Neural cell (in vitro differentiated cells): ENCODE results near the gene ZSWIM5. TPM values are rescaled to one million over a fixed set of nuclear protein-coding genes. Genes with fewer than 3 reads are reported as not detected.

ENCODE experiments used
- H2AFZ ChIP-seq: fragments of 200-600, 300-800 bp; sonication (generic), shearing (Covaris generic); 2 replicates; pipeline ENCODE4 v1.6.0; 2014; ENCODE audit warnings: low read depth, mild to moderate bottlenecking, antibody characterized with exemption, low read length, moderate library complexity
- H3F3A ChIP-seq: fragments of 200-600 bp; shearing (Covaris generic); 2 replicates; pipeline ENCODE4 v1.6.1; 2016; ENCODE audit warnings: mild to moderate bottlenecking, moderate library complexity, mixed read lengths, antibody characterized with exemption, low read length; ENCODE audit not compliant: insufficient read depth, poor library complexity, severe bottlenecking
- H3K27ac ChIP-seq: fragments of 200-600, 300-800 bp; sonication (generic), shearing (Covaris generic); 2 replicates; pipeline ENCODE4 v1.5.1; 2014; ENCODE audit warnings: mild to moderate bottlenecking, low read length, moderate library complexity
- H3K27me3 ChIP-seq: fragments of 300-800, 200-600 bp; sonication (generic), shearing (Covaris generic); 2 replicates; pipeline ENCODE4 v1.6.0; 2014; ENCODE audit warnings: mild to moderate bottlenecking, low read depth, low read length, moderate library complexity; ENCODE audit not compliant: insufficient read depth
- H3K36me3 ChIP-seq: fragments of 300-800, 200-600 bp; sonication (generic), shearing (Covaris generic); 2 replicates; pipeline ENCODE4 v1.5.1; 2014; ENCODE audit warnings: mild to moderate bottlenecking, antibody characterized with exemption, low read length, moderate library complexity; ENCODE audit not compliant: insufficient read depth
- H3K4me2 ChIP-seq: fragments of 300-800, 200-600 bp; sonication (generic), shearing (Covaris generic); 2 replicates; pipeline ENCODE4 v1.6.0; 2014; ENCODE audit warnings: mild to moderate bottlenecking, low read length
- H3K4me3 ChIP-seq: fragments of 300-800, 200-600 bp; sonication (generic), shearing (Covaris generic); 2 replicates; pipeline ENCODE4 v1.5.1; 2014; ENCODE audit warnings: mild to moderate bottlenecking, low read length, moderate library complexity
- H3K79me2 ChIP-seq: fragments of 200-600 bp; shearing (Covaris generic); replicated peaks from 2 replicates; pipeline ENCODE4 v1.6.0; 2014; ENCODE audit warnings: mild to moderate bottlenecking, low read length, moderate library complexity; ENCODE audit not compliant: insufficient read depth
- H3K9ac ChIP-seq: fragments of 300-800, 200-600 bp; sonication (generic), shearing (Covaris generic); 2 replicates; pipeline ENCODE4 v1.6.1; 2016; ENCODE audit warnings: mild to moderate bottlenecking, low read length, mixed read lengths
- H3K9me2 ChIP-seq: fragments of 200-600 bp; shearing (Covaris generic); 2 replicates; pipeline ENCODE4 v1.6.1; 2016; ENCODE audit warnings: mild to moderate bottlenecking, low read length, mixed read lengths; ENCODE audit not compliant: insufficient read depth
- H3K9me3 ChIP-seq: fragments of 200-600, 300-800 bp; sonication (generic), shearing (Covaris generic); 2 replicates; pipeline ENCODE4 v1.6.1; 2016; ENCODE audit warnings: mild to moderate bottlenecking, mixed run types, low read length, moderate library complexity, mixed read lengths
- H4K20me1 ChIP-seq: fragments of 200-600 bp; shearing (Covaris generic); 2 replicates; pipeline ENCODE4 v1.6.1; 2016; ENCODE audit warnings: mild to moderate bottlenecking, mixed run types; ENCODE audit not compliant: insufficient read depth
- CTCF ChIP-seq: fragments of 450-650 bp; IDR thresholded peaks from 2 replicates; pipeline ENCODE4 v1.5.1; 2014; ENCODE audit warnings: antibody characterized with exemption, mild to moderate bottlenecking, moderate library complexity; ENCODE audit not compliant: poor library complexity, severe bottlenecking
- EP300 ChIP-seq: fragments of 450-650 bp; conservative IDR thresholded peaks from 2 replicates; pipeline ENCODE4 v1.6.1; 2014; ENCODE audit warnings: antibody characterized with exemption, mild to moderate bottlenecking, moderate library complexity; ENCODE audit not compliant: poor library complexity, severe bottlenecking
- EZH2 ChIP-seq: fragments of 200-600, 300-800 bp; shearing (Covaris generic), sonication (generic); IDR thresholded peaks from 2 replicates; pipeline ENCODE4 v1.6.1; 2014; ENCODE audit warnings: antibody characterized with exemption, low read length, borderline replicate concordance, mild to moderate bottlenecking; ENCODE audit not compliant: insufficient read depth, poor library complexity, severe bottlenecking
- MXI1 ChIP-seq: fragments of 450-650 bp; conservative IDR thresholded peaks from 2 replicates; pipeline ENCODE4 v1.6.1; 2014; ENCODE audit warnings: antibody characterized with exemption, mild to moderate bottlenecking; ENCODE audit not compliant: poor library complexity, severe bottlenecking
- POLR2AphosphoS5 ChIP-seq: IDR thresholded peaks from 2 replicates; pipeline ENCODE4 v1.6.1; 2012
- RAD21 ChIP-seq: fragments of 450-650 bp; conservative IDR thresholded peaks from 2 replicates; pipeline ENCODE4 v1.6.1; 2014; ENCODE audit warnings: antibody characterized with exemption, mild to moderate bottlenecking, moderate library complexity
- REST ChIP-seq: IDR thresholded peaks from 2 replicates; pipeline ENCODE4 v1.6.1; 2012; ENCODE audit warnings: borderline replicate concordance
- SMC3 ChIP-seq: fragments of 450-650 bp; conservative IDR thresholded peaks from 2 replicates; pipeline ENCODE4 v1.6.1; 2014; ENCODE audit warnings: antibody characterized with exemption, mild to moderate bottlenecking, moderate library complexity; ENCODE audit not compliant: poor library complexity
- TAF1 ChIP-seq: IDR thresholded peaks from 2 replicates; pipeline ENCODE4 v1.6.1; 2012; ENCODE audit warnings: low read depth
- polyA plus RNA-seq: library from polyadenylated mRNA; depleted of rRNA; stranded (reverse); fragments of >200 nt; gene quantifications from 2 replicates; pipeline ENCODE4 v1.2.3, GENCODE V29; 2014

The ZSWIM5 gene
- polyA plus RNA-seq, 1 donor from 2014 or later: 27.2 TPM

- Histone ChIP-seq H3K4me2 (no peak overlapping the region), H3K4me3 (no peak overlapping the region), H3K36me3 (peaks cover 14% of the 10 kb centered on the region), H3K79me2 (no peaks in the 10 kb centered on the region), H3K9ac (no peak overlapping the region), H3K27me3 (no peaks in the 10 kb centered on the region), H4K20me1 (no peaks in the 10 kb centered on the region), H2AFZ (no peak overlapping the region), H3K9me3 (no peaks in the 10 kb centered on the region), H3K27ac (no peak overlapping the region), H3K9me2 (no peaks in the 10 kb centered on the region), H3F3A (no peaks in the 10 kb centered on the region)
- TF ChIP-seq REST: no peak
- TF ChIP-seq RAD21: no peak
- TF ChIP-seq SMC3: no peak
- TF ChIP-seq CTCF: no peak
- TF ChIP-seq TAF1: no peak
- TF ChIP-seq EZH2: no peak
- TF ChIP-seq POLR2AphosphoS5: no peak
- no peak for TF ChIP-seq EP300
- no peak for TF ChIP-seq MXI1
Measured at GRCh38 chr1:45038661-45039364, 167.6 kb downstream of the ZSWIM5 start.

- Histone ChIP-seq H3K27ac (no peak overlapping the region), H3K79me2 (no peaks in the 10 kb centered on the region), H3K9ac (no peak overlapping the region), H2AFZ (no peak overlapping the region), H3K27me3 (no peaks in the 10 kb centered on the region), H3F3A (no peaks in the 10 kb centered on the region), H4K20me1 (no peaks in the 10 kb centered on the region), H3K36me3 (peaks cover 10% of the 10 kb centered on the region), H3K9me2 (no peaks in the 10 kb centered on the region), H3K4me3 (no peak overlapping the region), H3K4me2 (no peak overlapping the region), H3K9me3 (no peaks in the 10 kb centered on the region)
- TF ChIP-seq EP300 (no peak), RAD21 (no peak), SMC3 (no peak), TAF1 (no peak), EZH2 (no peak)
Measured at GRCh38 chr1:45038240-45038639, 168.2 kb downstream of the ZSWIM5 start.
